NCI-H1417 (cell line): Measurements from ENCODE around the gene MRPL17.

ENCODE experiments used
- DNase-seq, 3 experiments: peaks; one replicate each; lab custom pipeline; 2025; lab: John Stamatoyannopoulos, UW

MRPL17 gene

DNA sequence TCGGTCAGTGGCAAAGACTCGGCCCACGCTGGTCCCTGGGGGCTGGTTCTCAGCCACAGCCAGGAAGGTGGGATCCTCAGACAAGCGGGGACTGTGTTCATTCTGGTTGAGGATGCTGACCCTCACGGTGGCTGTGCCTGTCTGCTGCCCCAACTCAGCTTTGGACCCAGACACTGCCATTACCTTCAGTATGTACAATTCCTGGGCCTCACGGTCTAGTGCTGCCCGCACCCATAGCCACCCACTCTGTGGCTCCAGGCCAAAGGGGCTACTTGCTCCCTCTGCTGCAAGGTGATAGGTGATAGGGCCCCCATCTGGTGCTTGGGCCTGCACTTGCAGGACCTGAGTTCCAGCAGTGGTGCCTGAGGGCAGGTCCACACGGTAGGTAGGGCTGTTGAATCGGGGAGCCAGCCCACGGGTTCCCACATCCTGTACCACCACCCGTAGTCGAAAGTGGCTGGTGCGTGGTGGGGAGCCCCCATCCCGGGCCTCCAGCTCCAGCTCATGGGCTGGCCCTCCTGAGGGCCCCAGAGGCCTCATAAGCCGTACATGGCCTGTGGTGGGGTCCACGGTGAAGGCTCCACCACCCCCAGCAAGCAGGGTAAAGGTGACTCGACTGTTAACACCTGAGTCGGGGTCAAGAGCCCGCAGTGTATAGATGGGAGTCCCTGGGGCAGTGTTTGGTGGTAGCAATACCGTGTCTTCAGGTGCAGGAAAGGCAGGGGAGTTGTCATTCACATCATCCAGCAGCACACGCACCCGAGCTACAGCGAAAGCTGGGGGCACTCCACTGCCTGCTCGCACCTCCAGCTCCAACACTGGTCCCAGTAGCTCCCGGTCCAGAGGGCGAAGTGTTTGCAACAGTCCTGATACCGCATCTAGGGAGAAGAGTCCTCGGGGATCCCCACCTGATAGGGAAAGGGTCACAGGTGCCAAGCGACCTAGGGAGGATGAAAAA lies 50.7 kb downstream of the MRPL17 start:
- no peak for DNase-seq

DNA sequence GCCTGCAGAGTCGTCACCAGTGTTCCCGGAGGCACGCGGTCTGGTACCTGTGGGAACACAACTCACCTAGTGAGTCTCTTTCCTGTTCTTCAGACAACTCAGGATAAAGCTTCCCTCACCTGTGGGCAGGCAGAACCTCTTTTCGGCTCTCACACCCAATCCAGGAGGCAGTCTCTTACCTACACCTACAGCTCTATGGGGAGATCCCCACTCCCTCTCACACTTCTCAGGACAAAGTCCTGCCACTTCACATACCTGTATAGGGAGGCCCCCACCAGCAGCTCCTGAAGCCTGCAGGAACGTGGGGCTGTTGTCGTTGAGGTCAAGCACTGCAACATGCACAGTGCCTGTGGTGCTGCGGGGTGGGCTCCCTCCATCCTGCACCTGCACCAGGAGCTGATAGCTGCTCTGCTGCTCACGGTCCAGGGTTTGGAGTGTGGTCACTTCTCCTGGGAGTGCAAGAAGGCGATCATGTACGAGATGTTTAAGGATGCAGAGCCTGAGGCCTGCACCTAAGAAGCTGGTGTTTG lies 51.7 kb downstream of the MRPL17 start:
- no peak for DNase-seq

DNA sequence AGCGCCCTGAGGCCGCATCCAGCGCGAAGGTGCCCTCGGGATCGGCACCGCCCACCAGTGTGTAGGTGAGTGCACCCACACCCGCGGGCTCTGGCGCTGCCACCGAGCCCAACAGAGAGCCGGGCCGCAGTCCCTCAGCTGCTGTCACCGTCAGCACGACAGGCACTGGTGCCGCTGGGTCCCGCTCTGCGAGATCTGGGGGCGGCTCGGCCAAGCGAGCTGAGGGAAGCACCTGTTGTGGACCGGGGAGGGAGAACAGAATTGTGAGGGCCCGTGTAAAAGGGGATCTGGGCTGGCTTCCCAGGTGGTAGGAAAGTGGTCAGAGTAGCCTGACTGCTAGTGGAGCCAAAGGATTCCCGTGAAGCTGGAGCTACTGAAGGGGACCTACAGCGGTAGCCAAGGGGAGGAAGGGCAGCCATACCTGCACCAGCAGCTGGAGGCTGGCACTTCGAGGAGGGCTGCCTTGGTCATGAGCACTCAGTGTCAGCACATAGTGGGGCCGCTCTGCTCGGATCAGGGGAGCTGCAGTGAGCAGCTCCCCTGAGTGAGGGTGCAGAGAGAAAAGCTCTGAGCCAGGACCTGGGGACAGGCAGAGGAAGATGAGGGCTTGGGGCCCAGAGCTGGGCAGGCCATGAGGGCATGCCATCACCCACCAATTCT lies 52.4 kb downstream of the MRPL17 start:
- DNase-seq, result no peak
